Activated CD4-positive, alpha-beta memory T cell treated with anti-CD3 and anti-CD28 coated beads, Interleukin-2, amount 10 ng/mL, durations not matched to agents 7 days and 5 days (primary cell): ENCODE data around the gene FNBP1L. TPM values are rescaled to one million over a fixed set of nuclear protein-coding genes. Genes with fewer than 3 reads are reported as not detected.

Experiments
- CTCF ChIA-PET: fragments of 350-600 bp; sonication (Branson Sonifier 250); formaldehyde crosslinking; loops from one replicate; lab custom pipeline; 2021; ENCODE audit warnings: antibody characterized with exemption, inconsistent platforms; lab: Charles Lee
- POLR2A ChIA-PET: fragments of 350-600 bp; sonication (Branson Sonifier 250); formaldehyde crosslinking; loops from one replicate; lab custom pipeline; 2021; ENCODE audit warnings: antibody characterized with exemption; lab: Charles Lee
- DNase-seq: peaks from one replicate; pipeline ENCODE4 v3.0.0-alpha.2; 2020
- H3K27ac Mint-ChIP-seq: one replicate; pipeline ENCODE4 v1.8.0; 2021; ENCODE audit warnings: mild to moderate bottlenecking, mixed read lengths
- H3K27me3 Mint-ChIP-seq: one replicate; pipeline ENCODE4 v1.8.0; 2021; ENCODE audit warnings: mixed read lengths
- H3K36me3 Mint-ChIP-seq: one replicate; pipeline ENCODE4 v1.8.0; 2021; ENCODE audit warnings: low read depth, mixed read lengths
- H3K4me1 Mint-ChIP-seq: one replicate; pipeline ENCODE4 v1.8.0; 2021; ENCODE audit warnings: mixed read lengths
- H3K4me3 Mint-ChIP-seq: one replicate; pipeline ENCODE4 v1.8.0; 2021; ENCODE audit warnings: mild to moderate bottlenecking, mixed read lengths
- H3K9me3 Mint-ChIP-seq: one replicate; pipeline ENCODE4 v1.8.0; 2021; ENCODE audit warnings: mixed read lengths
- total RNA-seq, 2 experiments: library from RNA; stranded (reverse); gene quantifications; one replicate each; pipeline ENCODE4 v1.2.3, GENCODE V29; 2021

The FNBP1L gene
- total RNA-seq, 2 experiments from 2014 or later, result 0.15 to 0.30 TPM

DNA sequence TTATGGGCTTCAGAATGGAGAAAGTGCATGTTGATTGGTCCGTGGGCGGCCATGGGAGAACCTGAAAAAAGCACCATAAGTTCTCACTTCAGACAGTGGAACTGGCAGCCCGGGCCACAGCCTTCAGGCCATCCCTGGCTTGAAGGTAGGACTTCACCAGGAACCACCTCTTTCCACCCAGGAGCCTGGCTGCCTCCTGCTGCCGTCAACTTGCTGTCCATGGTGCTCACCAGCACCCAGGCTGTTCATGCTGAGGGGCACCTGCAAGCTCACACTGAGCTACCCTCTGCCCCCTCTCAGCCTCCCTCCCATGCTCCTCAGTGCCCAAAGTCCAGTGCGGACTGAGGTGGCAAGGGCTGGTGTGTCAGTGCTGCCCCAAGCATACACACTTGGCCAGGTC is 12.9 kb upstream of the FNBP1L start:
- Mint-ChIP-seq H3K27me3 (peaks cover 34% of the 10 kb centered on the region), H3K27ac (no peak overlapping the region), H3K4me1 (peaks cover 3% of the 10 kb centered on the region), H3K4me3 (no peak overlapping the region), H3K36me3 (no peaks in the 10 kb centered on the region), H3K9me3 (no peaks in the 10 kb centered on the region)
- ChIA-PET POLR2A (no interaction called here), CTCF (interaction anchor here (2.4 kb wide), 1 partner anchor 130 kb away, joined by 6 read pairs; no protein-coding TSS in a partner anchor)
- DNase-seq, result no peak

DNA sequence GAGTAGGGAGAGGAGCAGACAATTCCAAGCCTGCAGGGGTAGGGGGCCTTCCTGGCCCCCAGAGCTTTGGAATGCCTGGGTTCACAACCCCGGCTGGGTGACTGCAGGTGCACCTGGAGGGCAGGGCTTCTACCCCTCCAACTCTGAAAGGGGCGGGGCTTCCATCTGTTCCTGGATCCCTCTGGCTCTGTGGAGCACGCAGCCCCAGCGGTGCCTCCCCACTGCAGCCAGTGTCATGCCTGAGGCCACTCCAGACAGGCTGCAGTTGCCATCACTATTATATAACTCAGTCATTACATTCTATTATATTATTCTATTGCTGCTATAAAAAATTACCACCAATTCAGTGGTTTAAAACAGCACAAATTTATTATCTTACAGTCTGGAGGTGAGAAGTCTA is 12.5 kb upstream of the FNBP1L start:
- POLR2A ChIA-PET, result no interaction called here
- CTCF ChIA-PET, result interaction anchor here (2.4 kb wide), 1 partner anchor 131 kb away, joined by 6 read pairs; no protein-coding TSS in a partner anchor

DNA sequence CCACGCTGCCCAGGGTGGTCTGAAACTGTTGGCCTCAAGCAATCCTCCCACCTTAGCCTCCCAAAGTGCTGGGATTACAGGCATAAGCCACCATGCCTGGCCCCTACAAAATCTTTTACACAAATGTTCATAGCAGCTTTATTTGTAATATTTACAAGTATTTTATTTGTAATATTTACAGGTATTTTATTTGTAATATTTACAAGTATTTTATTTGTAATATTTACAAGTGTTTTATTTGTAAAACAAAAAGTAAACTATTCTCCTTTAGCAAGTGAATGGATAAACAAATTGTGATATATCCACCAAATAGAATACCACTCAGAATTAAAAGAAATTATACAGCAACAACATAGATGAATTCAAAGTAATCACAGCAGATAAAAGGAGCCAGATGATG is 11.4 kb upstream of the FNBP1L start:
- Mint-ChIP-seq H3K9me3 (no peaks in the 10 kb centered on the region), H3K27ac (no peak overlapping the region), H3K4me3 (no peak overlapping the region), H3K4me1 (peaks cover 3% of the 10 kb centered on the region), H3K27me3 (peaks cover 35% of the 10 kb centered on the region), H3K36me3 (no peaks in the 10 kb centered on the region)
- no peak for DNase-seq
- POLR2A ChIA-PET, result no interaction called here
- CTCF ChIA-PET, result interaction anchor here (1.0 to 1.2 kb wide), 2 partner anchors 192 to 377 kb away, joined by 3 to 4 read pairs; no protein-coding TSS in a partner anchor

More for the DNA sequence above, 12.5 kb upstream of the FNBP1L start:
- H3K9me3 Mint-ChIP-seq, result no peaks in the 10 kb centered on the region
- no peak for DNase-seq
- H3K36me3 Mint-ChIP-seq, result no peaks in the 10 kb centered on the region
- no peak overlapping the region for H3K27ac Mint-ChIP-seq
- no peak overlapping the region for H3K4me3 Mint-ChIP-seq
- H3K27me3 Mint-ChIP-seq, result peaks cover 34% of the 10 kb centered on the region
- peaks cover 3% of the 10 kb centered on the region for H3K4me1 Mint-ChIP-seq

DNA sequence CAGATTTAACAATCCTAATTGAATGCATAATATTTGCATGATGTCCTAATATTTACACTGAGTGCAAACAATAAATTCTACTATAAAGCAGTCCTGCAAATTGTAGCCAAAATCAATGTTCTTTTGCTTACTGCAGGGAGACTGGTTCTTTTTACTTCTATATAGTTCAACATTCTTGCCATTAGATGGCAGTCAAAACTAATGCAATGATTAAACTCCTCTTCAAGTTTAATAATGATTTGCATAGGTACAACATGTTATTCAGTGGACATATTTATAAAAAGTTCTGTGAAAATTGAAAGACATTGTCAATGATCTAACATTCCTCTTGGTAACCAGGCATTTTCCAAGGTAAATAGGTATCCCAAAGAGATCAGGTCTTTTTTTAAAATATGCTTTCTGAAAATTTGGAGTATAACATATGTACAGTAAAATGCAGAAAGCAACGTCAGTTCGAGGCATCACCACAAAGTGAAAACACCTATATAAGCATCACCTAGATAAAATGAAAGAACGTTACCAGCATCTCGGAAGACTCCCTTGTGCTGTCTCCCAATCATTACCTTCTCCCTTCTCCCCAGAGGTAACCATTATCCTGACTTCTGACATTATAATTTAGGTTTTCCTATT is 9.8 kb upstream of the FNBP1L start:
- H3K4me1 Mint-ChIP-seq, result peaks cover 3% of the 10 kb centered on the region
- no peak overlapping the region for H3K4me3 Mint-ChIP-seq
- CTCF ChIA-PET, result interaction anchor here (0.8 to 1.2 kb wide), 2 partner anchors 191 to 406 kb away, joined by 3 read pairs; no protein-coding TSS in a partner anchor
- H3K27ac Mint-ChIP-seq, result no peak overlapping the region
- no peaks in the 10 kb centered on the region for H3K36me3 Mint-ChIP-seq
- peaks cover 33% of the 10 kb centered on the region for H3K27me3 Mint-ChIP-seq
- H3K9me3 Mint-ChIP-seq, result no peaks in the 10 kb centered on the region
- no peak for DNase-seq
- POLR2A ChIA-PET, result interaction anchor here (1.0 kb wide), 1 partner anchor 134 kb away, joined by 3 read pairs; no protein-coding TSS in a partner anchor

DNA sequence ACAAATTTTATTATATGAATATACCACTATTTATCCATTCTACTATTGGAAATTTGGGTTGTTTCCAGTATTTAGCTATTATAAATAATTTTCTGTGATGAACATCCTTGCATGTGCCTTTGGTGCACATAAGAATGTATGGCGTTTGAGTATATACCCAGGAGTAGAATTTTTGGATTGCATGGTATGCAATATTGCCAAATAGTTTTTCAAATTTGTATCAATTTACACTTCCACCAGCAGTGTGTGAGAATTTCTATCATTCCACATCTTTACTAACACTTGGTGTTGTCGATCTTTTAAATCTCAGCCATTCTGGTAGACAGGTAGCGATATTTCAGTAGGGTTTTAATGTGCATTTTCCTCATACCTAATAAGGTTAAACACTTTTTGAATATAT is 9.2 kb upstream of the FNBP1L start:
- ChIA-PET POLR2A (no interaction called here), CTCF (no interaction called here)
- Mint-ChIP-seq H3K36me3 (no peaks in the 10 kb centered on the region), H3K27ac (no peak overlapping the region), H3K9me3 (no peaks in the 10 kb centered on the region), H3K4me3 (no peak overlapping the region), H3K4me1 (peaks cover 3% of the 10 kb centered on the region), H3K27me3 (peaks cover 36% of the 10 kb centered on the region)
- no peak for DNase-seq

DNA sequence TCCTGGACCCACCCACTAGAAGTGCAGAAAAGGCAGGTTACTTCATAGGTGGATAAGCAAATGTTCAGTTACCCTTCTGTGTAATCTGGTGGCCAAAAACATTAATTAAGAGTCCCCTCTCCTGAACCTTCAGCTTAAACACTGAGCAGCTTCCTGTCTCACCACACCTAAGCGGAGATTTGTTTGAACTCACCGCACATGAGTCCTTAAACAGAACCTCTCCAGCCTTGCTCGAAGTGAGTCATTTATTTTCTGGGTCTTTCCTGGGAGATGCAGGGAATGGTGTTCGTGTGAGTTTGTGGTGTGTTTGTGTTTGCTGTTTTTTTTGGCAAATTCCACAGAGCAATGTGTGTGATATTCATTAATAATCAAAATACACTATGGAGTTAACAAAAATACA is 7.6 kb upstream of the FNBP1L start:
- Mint-ChIP-seq H3K36me3 (no peaks in the 10 kb centered on the region), H3K9me3 (no peaks in the 10 kb centered on the region), H3K27ac (no peak overlapping the region), H3K4me1 (peaks cover 3% of the 10 kb centered on the region), H3K4me3 (no peak overlapping the region), H3K27me3 (peaks cover 32% of the 10 kb centered on the region)
- no peak for DNase-seq
- POLR2A ChIA-PET, result no interaction called here
- CTCF ChIA-PET, result interaction anchor here (1.2 kb wide), 1 partner anchor 189 kb away, joined by 5 read pairs; no protein-coding TSS in a partner anchor

DNA sequence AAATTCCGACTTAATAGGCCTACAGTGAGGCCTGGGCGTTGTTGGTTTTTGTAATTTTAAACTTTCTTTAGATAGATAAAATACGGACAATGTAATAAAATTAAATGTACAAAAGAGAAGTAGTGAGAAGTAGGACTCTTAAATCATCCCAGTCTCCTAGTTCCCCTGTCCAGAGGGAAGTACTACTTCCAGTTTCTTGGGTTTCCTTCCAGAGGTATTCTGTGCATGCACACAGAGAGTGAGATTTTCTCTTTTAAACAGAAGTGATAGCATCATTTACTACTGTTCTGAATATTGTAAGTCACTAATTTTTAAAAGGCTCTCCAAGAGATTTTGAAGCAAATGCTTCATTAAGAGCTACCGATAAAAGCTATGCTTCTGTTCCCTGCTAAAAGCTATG is 7.2 kb upstream of the FNBP1L start:
- no peak for DNase-seq
- no peaks in the 10 kb centered on the region for H3K9me3 Mint-ChIP-seq
- no peak overlapping the region for H3K27ac Mint-ChIP-seq
- no peak overlapping the region for H3K4me3 Mint-ChIP-seq
- no peaks in the 10 kb centered on the region for H3K36me3 Mint-ChIP-seq
- ChIA-PET CTCF (interaction anchor here (1.2 kb wide), 1 partner anchor 188 kb away, joined by 5 read pairs; no protein-coding TSS in a partner anchor), POLR2A (no interaction called here)
- peaks cover 3% of the 10 kb centered on the region for H3K4me1 Mint-ChIP-seq
- peaks cover 36% of the 10 kb centered on the region for H3K27me3 Mint-ChIP-seq

DNA sequence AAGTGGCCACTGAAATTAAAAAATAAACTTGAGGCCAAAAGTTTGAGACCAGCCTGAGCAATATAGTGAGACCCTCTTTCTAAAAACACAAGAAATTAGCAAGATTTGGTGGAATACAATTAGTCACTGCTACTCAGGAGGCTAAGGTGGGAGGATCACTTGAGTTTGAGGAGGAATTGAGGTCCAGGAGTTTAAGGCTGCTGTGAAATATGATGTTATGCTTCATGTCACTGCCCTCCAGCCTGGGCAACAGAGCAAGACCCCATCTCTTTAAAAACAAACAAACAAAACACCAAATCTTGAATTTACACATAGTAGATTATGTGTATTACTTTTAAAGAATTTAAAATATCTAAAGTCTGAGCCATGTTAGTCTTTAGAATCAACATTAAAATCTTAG is 6.3 kb upstream of the FNBP1L start:
- Mint-ChIP-seq H3K36me3 (no peaks in the 10 kb centered on the region), H3K4me3 (no peak overlapping the region), H3K27me3 (peaks cover 36% of the 10 kb centered on the region), H3K4me1 (peaks cover 3% of the 10 kb centered on the region), H3K27ac (no peak overlapping the region), H3K9me3 (no peaks in the 10 kb centered on the region)
- POLR2A ChIA-PET, result no interaction called here
- DNase-seq, result no peak
- CTCF ChIA-PET, result no interaction called here

DNA sequence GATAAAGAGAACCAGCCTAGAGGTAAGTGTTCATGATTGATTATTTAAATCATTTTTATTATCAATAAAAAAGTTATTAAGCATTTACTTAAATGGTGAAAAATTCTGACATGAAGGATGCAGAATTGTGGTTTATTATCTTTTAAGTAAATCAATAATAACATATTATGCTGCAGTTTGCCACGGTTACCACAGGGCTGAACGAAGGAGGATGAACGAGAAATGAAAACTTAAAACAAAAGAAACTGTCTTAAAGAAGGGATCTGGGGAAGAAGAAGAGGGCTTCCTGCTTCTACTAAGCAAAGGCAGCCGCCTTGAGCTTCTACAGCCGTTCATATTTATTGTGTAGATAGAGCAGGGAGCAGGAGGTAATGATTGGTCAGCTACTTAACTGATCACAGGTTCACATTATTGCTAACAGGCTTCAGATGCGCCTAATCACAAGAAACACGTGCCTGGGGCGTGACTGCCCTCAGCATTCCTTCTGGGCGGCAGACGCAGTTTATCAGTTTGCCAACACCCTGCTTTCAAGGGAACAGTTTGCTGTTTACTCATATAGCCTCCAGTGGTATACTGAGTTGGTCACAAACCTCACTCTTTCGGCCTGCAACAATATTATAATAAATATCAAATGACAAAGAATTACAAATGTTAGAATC is 5.8 kb upstream of the FNBP1L start:
- POLR2A ChIA-PET, result no interaction called here
- H3K4me1 Mint-ChIP-seq, result peaks cover 5% of the 10 kb centered on the region
- H3K9me3 Mint-ChIP-seq, result no peaks in the 10 kb centered on the region
- CTCF ChIA-PET, result no interaction called here
- H3K27me3 Mint-ChIP-seq, result peaks cover 42% of the 10 kb centered on the region
- no peak for DNase-seq
- no peak overlapping the region for H3K4me3 Mint-ChIP-seq
- H3K36me3 Mint-ChIP-seq, result no peaks in the 10 kb centered on the region
- no peak overlapping the region for H3K27ac Mint-ChIP-seq

DNA sequence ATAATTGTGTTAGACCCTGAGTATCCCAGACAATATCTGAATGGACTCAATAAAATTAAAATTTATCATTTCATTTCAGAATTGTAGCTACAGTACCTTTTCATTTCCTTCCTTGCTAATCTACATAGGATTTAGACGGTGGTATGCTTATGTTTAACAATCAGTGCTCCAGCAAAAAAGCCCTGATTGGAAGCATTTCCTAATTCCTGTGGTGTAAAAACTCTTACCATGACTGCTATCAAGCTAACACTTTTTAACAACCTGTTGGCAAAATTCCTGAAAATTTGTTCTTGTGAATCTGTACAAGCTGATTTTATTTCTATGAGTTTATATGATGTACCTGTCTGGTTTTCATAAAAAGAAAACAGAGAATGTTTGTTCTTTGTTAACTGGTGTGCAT is 5.2 kb upstream of the FNBP1L start:
- no peak overlapping the region for H3K27ac Mint-ChIP-seq
- peaks cover 10% of the 10 kb centered on the region for H3K4me1 Mint-ChIP-seq
- DNase-seq, result no peak
- ChIA-PET CTCF (no interaction called here), POLR2A (no interaction called here)
- H3K27me3 Mint-ChIP-seq, result peaks cover 47% of the 10 kb centered on the region
- H3K4me3 Mint-ChIP-seq, result no peak overlapping the region
- no peaks in the 10 kb centered on the region for H3K9me3 Mint-ChIP-seq
- peaks cover 2% of the 10 kb centered on the region for H3K36me3 Mint-ChIP-seq

DNA sequence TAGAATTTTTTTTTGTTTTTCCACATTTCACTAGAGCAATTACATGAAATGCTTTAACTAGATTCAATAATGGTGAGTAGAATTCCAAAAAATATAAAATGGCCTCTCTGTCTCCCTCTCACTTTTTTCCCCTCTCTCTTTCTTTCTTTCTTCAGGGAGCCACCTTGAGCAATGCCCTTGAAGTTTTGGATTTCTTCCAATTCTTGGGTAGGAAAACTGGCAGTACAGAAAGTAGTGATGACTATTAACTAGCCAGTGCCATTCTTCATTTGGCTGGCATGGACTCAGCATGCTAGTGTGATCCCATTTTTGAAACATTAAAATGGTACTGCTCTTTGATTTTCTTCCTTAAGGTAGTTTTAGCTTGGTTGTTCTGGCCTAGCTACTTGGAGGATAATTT is 4.5 kb upstream of the FNBP1L start:
- peaks cover 2% of the 10 kb centered on the region for H3K36me3 Mint-ChIP-seq
- no peaks in the 10 kb centered on the region for H3K9me3 Mint-ChIP-seq
- CTCF ChIA-PET, result no interaction called here
- peaks cover 7% of the 10 kb centered on the region for H3K4me1 Mint-ChIP-seq
- H3K4me3 Mint-ChIP-seq, result no peak overlapping the region
- H3K27ac Mint-ChIP-seq, result no peak overlapping the region
- POLR2A ChIA-PET, result no interaction called here
- H3K27me3 Mint-ChIP-seq, result peaks cover 46% of the 10 kb centered on the region
- DNase-seq, result no peak

DNA sequence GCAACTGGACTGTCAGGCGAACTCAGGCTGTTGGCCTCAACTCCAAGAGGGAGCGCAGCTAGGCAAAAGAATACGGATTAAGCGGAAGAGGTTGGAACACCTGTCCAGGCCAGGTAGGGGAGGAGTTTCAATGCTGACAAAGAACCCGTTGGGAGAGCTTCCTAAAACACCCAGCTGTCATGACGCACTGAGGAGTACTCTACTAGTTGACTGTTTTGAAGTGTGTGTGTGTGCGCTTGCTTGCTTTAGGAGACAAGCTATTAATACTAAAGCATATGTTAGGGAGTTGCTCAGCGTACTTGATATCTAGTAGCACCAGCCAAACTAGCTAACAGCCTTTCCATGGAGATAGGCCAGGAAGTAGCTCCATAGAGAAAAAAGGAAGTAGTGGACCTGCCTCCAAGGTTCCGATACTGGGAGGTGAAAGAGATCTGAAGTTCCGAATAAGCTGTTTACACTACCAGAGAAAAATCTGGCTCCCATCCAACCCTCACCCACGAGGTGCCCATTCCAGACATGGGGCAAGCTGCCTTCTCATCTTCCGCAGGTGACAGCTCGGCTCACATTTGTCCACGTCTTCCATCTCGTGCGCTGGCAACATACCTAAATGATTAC is 974 bp upstream of the FNBP1L start:
- Mint-ChIP-seq H3K27ac (no peak overlapping the region), H3K4me3 (peak overlapping the region; percentile 71), H3K9me3 (no peaks in the 10 kb centered on the region), H3K27me3 (peaks cover 55% of the 10 kb centered on the region), H3K4me1 (peaks cover 14% of the 10 kb centered on the region), H3K36me3 (peaks cover 2% of the 10 kb centered on the region)
- ChIA-PET CTCF (interaction anchor here (1.1 to 1.7 kb wide), 5 partner anchors 142 to 399 kb away, joined by 3 to 5 read pairs (median 5); no protein-coding TSS in a partner anchor), POLR2A (interaction anchor here (1.4 kb wide), 1 partner anchor 367 kb away, joined by 4 read pairs; the partner anchor contains the start of gene MTF2)
- no peak for DNase-seq
